NCI-H526 (cell line): ENCODE measurements around the gene PRKAR2B.
"Not testable (repeated sequence)": the region's sequence is repeated elsewhere in the genome, so short reads cannot be mapped to it uniquely, and the experiment has no call there.

ENCODE experiments used
- DNase-seq, 2 experiments: peaks; one replicate each; lab custom pipeline; 2025; lab: John Stamatoyannopoulos, UW

PRKAR2B gene

DNA sequence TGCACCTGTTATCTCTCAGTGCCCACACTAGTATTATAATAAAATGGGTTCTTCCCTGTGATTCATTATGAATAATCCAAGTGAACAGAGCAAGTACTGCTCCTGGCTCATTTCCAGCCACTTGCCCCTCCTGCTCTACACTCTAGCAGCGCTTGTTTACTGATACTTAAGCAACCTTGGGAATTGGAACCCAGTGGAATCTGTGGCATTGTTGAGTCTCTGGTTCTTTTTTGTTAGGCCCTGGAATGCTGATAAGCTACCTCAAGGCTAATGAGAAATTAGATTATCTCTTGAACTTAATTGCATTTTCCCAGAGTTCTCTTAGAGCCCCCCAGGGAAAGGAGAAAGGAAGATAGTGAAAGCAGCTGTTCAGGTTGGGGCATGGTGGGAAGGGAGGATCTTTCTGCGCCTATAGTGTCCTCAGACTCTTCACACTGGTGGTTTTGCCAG is 34.0 kb downstream of the PRKAR2B start:
- DNase-seq: no peak

DNA sequence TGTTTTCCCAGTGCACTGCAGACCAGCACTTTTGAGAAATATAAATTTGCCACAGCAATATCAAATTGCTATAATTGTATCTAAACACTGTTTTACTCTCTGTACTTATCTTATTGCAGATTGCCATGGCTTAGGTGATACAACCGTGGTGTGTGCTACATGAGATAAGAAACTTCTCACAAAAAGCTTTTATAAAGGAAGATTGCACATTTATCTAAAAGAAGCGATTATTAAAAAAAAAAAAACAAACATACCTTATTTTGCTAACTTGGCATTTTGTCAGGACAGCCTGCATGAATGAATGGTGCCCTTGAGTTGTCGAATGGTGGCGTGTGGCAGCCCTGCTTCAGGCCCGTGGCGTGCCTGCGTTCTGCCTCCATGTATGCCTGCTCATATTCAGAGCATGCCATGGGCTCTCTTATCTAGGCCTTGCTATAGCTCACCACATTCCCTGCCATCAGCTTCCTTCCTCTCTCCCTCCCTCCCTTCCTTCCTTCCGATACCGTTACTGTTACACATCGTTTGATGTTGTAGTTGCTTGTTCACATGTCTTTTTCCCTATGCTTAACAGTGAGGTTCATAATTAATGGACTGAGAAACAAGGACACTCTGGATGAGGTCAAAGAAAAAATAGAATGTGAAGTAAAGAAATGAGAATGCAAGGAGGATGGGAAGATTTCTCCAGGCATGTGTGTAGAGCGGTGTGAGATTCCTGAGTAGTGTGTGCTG is 34.9 kb downstream of the PRKAR2B start:
- DNase-seq: no peak

DNA sequence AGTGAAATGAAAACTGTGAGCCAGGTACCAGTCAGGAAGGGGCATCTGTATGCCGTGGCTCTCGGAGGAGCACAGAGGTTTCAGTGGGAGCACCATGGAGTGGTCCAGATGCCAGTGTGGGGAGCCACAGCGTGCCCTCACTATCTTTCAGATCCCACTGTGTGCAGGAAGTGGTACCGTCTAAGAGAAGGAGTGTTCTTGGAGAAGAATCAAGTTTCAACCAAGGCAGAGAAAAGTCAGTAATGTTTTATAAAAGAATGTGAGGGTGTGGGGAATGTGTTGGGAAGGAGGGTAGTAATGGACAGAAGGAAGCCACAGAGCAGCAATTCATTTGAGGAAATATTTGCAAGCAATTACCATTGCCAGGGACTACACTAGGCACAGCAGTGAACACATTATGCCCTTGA is 35.6 kb downstream of the PRKAR2B start:
- DNase-seq: peak in 1 of 2 experiments; percentile 13

DNA sequence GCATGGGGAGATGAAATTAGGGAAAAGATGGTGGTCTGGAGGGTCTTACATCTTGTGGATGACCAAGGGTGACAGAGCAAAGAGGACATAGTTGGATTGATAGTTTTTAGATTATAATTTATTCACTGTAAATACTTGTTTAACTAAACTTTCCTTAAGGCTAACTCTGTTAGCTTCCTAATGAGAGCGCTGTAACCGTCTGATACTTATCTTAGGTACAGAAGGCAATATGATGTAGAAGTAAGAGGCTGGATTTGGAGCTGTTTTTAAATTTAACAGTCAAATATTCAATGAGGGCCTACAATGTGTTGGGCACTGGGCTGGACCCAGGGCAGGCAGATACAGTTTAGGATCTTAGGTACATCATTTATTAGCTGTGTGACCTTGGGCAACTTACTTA is 36.0 kb downstream of the PRKAR2B start:
- peak in 1 of 2 experiments; percentile 34 for DNase-seq

DNA sequence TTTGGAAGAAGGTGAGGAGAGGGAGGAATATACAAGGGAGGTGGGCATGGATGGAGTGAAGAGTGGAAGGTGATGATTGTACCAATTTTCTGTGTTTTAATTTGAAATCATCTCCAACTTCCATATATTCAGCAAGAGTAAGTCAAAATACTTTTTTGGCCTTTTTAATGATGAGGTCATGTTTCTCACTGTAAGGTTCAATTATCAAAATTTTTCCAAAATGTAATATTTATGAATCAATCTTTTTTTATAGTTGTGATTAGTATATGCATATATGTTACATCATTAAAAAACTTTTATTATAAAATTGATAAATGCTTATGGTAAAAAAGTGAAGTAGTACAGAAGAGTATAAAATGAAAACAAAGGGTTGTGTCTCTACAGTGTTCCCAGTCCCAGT is 40.7 kb downstream of the PRKAR2B start:
- DNase-seq: no peak

DNA sequence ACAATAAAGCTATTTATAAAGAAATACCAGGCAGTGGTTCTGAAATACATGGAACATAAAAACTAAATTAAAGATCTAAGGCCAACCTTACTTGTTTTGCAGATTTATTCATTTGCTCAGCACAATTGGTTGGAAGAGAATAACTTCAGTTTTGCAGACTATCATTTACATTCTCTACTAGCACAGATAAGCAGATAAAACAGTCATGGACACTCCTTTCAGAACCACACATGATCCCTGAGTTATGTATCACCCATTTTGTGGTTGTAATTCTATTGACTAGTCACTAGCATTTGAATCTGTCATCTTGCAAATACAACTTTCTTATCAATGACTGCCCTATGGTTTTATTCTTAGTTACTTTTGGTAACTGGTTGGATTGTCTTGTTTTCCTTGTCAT is 45.1 kb downstream of the PRKAR2B start:
- DNase-seq: no peak

DNA sequence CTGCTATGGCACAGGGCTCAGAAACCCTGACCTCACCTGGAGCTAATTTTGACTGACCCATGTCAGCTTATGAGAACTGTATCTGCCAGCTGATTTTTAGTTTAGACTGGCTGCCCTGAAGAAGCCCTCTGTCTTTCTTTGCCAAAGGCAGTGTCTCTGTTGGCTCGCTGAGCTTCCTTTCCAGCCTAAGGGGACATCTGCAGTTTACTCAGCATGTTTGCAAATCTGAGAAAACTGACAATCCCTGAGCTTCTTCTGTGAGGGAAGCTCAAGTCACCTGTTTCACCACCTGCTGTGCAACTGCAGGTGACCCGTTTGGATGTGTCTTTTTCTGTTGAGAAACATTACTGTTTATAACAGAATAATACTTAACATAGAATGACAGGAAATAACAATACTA is 46.0 kb downstream of the PRKAR2B start:
- DNase-seq: peak; percentile 16 to 64

DNA sequence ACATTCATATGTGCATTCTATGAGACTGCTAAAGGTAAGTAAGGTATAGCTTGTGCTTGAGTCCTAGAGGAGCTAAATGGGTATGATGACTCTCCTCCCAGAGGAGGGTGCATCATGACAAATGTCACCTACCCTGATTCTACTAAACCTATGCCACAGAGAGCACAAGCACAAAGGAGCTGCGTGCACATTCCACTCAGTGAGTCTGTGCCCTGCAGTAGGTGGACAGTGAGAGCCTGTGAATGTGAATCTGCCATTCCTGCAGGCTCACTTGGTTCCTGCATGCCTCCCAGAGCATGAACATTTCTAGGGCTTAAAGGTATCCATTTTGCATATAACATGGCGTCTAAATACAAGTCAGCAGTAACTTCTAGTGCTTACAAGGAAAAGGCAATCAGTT is 46.8 kb downstream of the PRKAR2B start:
- DNase-seq: peak in 1 of 2 experiments; percentile 9

DNA sequence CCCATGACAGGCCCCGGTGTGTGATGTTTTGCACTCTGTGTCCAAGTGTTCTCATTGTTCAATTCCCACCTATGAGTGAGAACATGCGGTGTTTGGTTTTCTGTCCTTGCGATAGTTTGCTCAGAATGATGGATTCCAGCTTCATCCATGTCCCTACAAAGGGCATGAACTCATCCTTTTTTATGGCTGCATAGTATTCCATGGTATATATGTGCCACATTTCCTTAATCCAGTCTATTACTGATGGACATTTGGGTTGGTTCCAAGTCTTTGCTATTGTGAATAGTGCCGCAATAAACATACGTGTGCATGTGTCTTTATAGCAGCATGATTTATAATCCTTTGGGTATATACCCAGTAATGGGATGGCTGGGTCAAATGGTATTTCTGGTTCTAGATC is 49.2 kb downstream of the PRKAR2B start:
- not testable (repeated sequence) for DNase-seq

DNA sequence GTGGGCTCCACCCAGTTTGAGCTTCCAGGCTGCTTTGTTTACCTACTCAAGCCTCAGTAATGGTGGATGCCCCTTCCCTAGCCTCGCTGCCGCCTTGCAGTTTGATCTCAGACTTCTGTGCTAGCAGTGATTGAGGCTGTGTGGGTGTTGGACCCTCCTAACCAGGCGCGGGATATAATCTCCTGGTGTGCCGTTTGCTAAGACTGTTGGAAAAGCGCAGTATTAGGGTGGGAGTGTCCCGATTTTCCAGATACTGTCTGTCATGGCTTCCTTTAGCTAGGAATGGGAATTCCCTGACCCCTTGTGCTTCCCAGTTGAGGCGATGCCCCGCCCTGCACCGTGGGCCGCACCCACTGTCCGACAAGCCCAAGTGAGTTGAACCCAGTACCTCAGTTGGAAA is 54.6 kb downstream of the PRKAR2B start:
- not testable (repeated sequence) for DNase-seq

DNA sequence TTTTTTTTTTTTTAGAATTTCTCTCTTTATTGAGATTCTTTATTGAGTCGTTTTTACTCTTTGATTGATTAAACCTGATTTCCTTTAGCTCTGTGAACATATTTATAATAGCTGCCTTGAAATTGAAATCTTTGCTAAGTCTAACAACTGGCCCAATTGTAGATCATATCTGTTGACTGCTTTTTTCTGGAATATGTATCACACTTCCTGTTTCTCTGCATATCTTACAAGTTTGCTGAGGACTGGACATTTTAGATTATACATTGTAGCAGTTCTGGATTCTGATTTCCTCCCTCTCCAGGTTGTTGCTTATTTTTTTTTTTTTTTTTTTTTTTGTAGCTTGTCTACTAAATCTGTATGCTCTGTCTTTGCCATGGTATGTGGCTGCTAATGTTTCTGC is 56.3 kb downstream of the PRKAR2B start:
- no peak for DNase-seq

DNA sequence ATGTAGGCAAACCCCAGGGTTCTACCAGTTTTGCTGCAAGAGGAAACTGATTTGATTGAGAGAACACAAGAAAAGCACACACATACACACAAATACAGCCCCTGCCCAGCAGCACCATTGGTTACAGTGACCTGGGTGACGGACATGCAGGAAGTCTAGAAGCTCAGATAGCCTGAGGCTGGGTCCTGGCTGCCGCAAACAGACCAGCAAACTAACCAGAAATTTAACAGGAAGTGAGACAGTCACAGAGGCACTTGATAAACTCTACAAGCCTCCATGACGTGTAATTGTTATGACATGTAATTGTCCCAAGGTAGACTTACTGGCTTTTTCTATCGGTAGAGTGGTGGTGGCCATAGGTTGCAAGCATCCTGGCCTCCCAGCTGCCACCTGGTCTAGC is 58.9 kb downstream of the PRKAR2B start:
- no peak for DNase-seq

DNA sequence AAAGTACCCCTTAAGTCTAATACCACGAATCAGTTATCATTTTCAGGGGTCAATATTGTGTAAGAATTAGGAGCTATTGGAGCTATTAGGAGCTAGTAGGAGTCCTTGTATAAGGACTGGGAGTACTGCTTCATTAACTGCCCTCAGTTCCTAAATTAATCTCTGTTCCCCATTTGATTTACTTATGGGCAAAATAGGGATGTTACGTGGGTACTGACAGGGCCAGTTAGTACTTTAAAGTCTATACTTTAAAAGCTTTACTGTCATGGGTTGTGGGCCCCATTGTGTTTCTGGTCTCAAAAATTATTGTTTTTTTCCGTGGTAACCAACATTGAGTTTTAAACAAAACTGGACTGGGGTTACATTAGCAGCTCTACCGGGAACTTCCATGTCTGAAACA is 60.3 kb downstream of the PRKAR2B start:
- no peak for DNase-seq

DNA sequence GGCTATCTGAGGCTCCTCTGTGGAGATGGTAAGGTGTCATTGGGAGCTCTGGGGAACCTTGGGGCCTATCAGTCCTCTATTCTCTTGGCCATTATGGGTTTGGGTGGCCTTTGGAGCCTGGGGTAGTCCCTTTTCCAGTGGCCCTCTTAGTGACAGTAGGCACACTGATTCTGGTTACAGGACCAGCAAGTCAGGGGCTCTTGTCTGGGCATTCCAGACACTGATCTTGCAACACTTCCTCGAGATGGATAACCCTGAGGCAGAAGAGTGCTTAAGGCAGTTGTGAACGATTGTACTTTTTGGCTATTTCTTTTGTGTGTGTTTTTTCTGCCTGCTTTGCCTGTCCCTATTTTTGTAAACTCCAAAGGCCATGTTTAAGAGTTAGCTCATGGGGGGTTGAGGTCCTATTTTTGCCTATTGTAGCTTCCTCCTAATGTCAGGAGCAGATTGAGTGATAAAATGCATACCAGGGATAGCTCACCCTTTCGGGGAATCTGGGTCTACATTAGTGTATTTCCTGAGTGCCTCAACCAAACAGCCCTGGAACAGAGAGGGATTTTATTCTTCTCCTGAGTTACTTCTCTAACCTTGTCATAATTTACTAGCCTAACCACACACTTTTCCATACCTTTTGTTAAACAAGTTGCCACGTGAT is 61.2 kb downstream of the PRKAR2B start:
- DNase-seq: no peak

DNA sequence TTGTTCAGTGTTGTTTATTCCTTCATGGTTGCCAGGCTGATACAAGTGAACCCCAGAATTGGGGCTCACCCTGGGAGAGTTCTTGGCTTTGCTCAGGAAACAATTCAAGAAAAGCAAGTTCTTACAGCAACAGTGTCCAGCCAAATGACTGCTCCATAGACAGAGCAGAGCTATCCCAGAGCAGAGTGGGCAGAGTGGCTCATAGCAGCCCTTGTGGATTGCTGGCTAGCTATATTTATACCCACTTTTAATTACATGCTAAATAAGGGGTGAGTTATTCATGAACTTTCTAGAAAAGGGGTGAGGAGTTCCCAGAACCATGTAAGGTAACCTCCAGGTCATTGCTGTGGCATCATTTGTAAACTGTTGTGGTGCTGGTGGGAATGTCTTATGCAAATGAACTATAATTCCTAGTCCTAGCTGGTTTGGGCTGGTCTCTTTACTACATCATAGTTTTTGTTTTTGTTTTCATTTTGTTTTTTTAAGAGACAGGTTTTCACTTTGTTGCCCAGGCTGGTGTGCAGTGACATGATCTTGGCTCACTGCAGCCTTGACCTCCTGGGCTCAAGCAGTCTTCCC is 64.4 kb downstream of the PRKAR2B start:
- peak in 1 of 2 experiments; percentile 14 for DNase-seq

DNA sequence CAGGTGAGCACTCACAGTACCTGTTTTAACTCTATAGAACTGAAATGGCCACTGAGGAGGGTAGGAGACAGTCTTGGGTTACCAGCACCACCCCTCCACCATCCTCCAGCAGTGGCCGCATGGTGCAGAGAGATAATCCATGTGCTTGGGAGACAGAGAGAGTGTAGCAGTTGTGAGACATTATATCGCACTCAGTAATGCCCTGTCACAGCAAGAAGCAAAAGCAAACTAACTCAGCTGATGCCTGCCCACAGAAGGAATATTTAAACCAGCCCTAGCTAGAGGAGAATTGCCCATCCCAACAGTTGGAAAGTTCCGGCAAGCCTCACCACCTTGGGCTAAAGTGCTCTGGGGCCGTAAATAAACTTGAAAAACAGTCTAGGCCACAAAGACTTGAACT is 65.5 kb downstream of the PRKAR2B start:
- DNase-seq: no peak

DNA sequence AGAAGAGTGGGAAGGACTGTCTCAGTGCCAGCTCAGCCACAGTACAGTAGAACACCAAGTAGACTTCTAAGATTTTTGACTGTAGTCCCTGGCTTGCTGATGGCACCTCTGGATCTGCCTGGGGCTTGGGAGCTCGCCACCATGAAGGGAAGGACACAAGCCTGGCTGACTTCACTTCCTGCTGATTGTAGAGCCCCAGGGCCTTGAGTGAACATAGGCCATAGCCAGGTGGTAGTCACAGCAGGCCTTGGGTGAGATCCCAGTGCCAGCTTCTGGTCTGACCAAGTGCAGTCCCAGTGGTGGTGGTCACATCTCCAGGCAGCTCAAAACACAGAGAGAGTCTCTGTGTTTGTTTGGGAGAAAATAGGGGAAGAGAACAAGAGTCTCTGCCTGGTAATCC is 66.7 kb downstream of the PRKAR2B start:
- DNase-seq: no peak

DNA sequence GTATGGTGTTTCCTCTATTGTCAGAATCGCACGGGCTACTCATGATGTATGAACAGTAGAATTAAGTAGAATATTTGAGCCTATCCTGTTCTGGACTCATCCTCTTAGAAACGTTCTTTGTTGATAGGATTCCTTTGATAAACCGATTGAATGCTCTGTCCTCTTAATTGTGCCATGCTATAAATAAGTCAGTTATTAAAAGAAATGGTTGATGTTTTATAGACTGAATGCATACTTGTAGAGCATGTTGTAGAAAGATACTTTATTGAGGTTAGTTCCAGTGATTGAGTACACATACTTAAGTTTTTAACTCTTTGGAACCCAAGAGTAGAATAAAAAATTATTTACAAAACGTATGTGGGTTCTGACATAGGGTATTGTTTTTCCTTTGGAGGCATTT is 69.4 kb downstream of the PRKAR2B start:
- no peak for DNase-seq

DNA sequence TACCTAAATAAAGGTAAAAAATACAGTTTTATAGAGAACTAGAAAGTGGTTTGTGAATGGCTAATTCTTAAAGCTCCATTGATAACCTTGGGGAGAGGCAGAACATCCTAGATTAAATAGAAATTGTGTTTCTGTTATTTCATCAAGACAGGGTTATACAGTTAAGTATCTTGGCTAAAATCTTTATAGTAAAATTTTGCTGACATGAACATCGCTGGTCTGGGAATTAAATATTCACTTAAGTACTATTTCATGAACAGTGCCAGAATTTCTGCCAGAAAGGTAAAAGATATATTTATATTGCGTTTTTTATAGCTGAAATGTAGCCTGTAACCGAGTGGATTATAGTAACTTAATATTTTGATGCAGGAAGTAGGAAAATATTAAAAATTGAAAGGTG is 70.6 kb downstream of the PRKAR2B start:
- DNase-seq: no peak

DNA sequence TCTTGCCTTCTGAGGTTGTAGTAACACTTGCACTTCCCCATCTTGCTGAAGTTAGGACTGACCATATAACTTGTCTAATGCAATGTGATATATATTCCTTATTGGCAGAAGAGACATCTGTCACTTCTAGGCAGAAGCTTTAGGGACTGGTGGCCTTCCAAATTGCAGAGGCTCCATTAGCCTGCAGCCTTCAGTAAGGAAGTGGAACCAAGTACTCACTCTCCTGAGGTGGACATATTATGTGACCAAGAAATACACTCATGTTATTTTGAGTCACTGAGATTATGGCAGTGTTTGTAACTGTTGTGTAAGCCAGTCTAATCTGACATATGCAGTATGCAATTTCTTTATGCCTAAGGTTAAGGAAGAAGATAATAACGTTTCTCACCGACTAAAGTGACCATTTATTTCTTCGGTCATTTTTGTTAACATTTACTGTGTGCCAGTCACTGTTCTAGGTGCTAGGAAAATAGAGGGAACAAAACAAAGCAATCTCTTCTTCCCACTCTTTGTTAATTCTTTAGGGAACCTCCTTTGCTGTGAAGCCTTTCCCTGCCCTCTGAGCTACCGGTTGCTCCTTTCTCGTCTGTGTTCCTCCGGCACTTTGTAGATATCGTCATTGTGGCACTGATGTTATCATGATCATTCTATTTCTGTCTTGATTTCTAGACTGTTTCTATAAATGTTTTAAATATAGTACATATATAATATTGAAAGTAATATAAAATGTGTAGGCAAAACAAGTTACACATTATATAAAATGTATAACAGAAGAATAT is 71.4 kb downstream of the PRKAR2B start:
- DNase-seq: no peak

DNA sequence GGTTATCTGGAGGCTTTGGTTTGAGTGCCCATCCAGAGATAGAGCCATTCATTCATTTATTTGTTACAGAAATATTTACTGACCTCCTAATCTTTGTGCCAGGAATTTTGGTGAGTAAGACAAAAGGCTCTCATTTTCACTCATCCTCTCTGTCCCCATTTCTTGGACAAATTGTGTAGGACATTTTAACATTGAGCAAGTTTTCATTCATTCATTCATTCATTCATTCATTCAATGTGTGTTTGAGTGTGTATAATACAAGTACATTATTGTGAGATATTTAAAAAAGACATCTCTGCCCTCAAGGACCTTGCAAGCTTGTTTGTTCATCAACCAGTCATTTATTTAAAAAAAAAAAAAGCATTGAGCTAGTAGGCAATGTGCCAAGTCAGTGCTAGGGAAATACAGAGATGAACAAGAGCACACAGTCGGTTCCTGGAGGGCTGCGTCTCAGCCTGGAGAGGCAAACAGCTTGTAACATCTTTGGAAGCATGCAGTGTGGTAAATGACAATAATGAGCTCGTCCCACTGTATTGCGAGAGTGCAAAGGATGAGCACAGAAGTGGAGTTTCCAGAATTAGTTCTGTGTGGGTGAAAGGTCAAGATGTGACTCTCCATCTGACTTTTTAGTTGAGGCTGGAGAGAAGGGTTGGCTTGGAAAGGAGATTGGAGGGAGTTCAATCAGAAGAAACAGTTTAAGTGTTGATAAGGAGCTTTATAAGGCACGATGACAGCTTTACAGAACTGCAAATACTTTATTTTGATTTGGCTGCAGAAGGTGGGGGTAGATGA is 73.8 kb downstream of the PRKAR2B start:
- no peak for DNase-seq
